Measurements from ENCODE around the gene TREH.
"Not testable (repeated sequence)": the region's sequence is repeated elsewhere in the genome, so short reads cannot be mapped to it uniquely, and the experiment has no call there.

The TREH gene

GRCh38 chr11:118682372-118682771 is 2.9 kb upstream of the TREH start:
- no peaks in the 10 kb centered on the region for H3K36me3 Mint-ChIP-seq (ENCODE audit: low read depth)
- H3K9me3 Mint-ChIP-seq, result peaks cover 6% of the 10 kb centered on the region
- no peak for TF ChIP-seq CTCF (IDR thresholded peaks at IDR 0.05)
- no peak for DNase-seq
- H3K4me1 Mint-ChIP-seq, result peaks cover 22% of the 10 kb centered on the region
- peaks cover 13% of the 10 kb centered on the region for H3K27me3 Mint-ChIP-seq (ENCODE audit: low read depth, poor library complexity)
- no peak overlapping the region for H3K4me3 Mint-ChIP-seq
- H3K27ac Mint-ChIP-seq, result no peak overlapping the region

GRCh38 chr11:118678908-118679307 is 542 bp downstream of the TREH start:
- H3K4me1 Mint-ChIP-seq; H3K36me3 Mint-ChIP-seq (ENCODE audit: low read depth); H3K4me3 Mint-ChIP-seq; H3K27ac Mint-ChIP-seq; DNase-seq; H3K27me3 Mint-ChIP-seq (ENCODE audit: low read depth, poor library complexity): not testable (repeated sequence)
- peaks cover 19% of the 10 kb centered on the region for H3K9me3 Mint-ChIP-seq

GRCh38 chr11:118677977-118678376 is 1.5 kb downstream of the TREH start:
- H3K36me3 Mint-ChIP-seq (ENCODE audit: low read depth), result no peaks in the 10 kb centered on the region
- H3K4me3 Mint-ChIP-seq, result no peak overlapping the region
- H3K27me3 Mint-ChIP-seq (ENCODE audit: low read depth, poor library complexity), result peaks cover 4% of the 10 kb centered on the region
- H3K27ac Mint-ChIP-seq, result no peak overlapping the region
- DNase-seq, result no peak
- H3K9me3 Mint-ChIP-seq, result peaks cover 26% of the 10 kb centered on the region
- no peak for TF ChIP-seq CTCF (IDR thresholded peaks at IDR 0.05)
- peaks cover 7% of the 10 kb centered on the region for H3K4me1 Mint-ChIP-seq

- Mint-ChIP-seq H3K9me3 (peaks cover 55% of the 10 kb centered on the region), H3K4me1 (peaks cover 5% of the 10 kb centered on the region), H3K36me3 (ENCODE audit: low read depth) (no peaks in the 10 kb centered on the region), H3K27ac (no peak overlapping the region), H3K4me3 (no peak overlapping the region), H3K27me3 (ENCODE audit: low read depth, poor library complexity) (peaks cover 14% of the 10 kb centered on the region)
- DNase-seq, result no peak
- no peak for TF ChIP-seq CTCF (IDR thresholded peaks at IDR 0.05)
Measured at GRCh38 chr11:118674082-118674435, 5.4 kb downstream of the TREH start.

GRCh38 chr11:118673361-118674081 is 5.9 kb downstream of the TREH start:
- H3K36me3 Mint-ChIP-seq (ENCODE audit: low read depth), result no peaks in the 10 kb centered on the region
- peaks cover 14% of the 10 kb centered on the region for H3K27me3 Mint-ChIP-seq (ENCODE audit: low read depth, poor library complexity)
- peaks cover 55% of the 10 kb centered on the region for H3K9me3 Mint-ChIP-seq
- no peaks in the 10 kb centered on the region for H3K4me1 Mint-ChIP-seq
- no peak overlapping the region for H3K4me3 Mint-ChIP-seq
- no peak overlapping the region for H3K27ac Mint-ChIP-seq
- DNase-seq, result no peak
- TF ChIP-seq CTCF (IDR thresholded peaks at IDR 0.05), result no peak

GRCh38 chr11:118672846-118673245 is 6.6 kb downstream of the TREH start:
- H3K36me3 Mint-ChIP-seq (ENCODE audit: low read depth), result no peaks in the 10 kb centered on the region
- no peak for DNase-seq
- H3K4me1 Mint-ChIP-seq, result no peaks in the 10 kb centered on the region
- no peak overlapping the region for H3K4me3 Mint-ChIP-seq
- H3K27me3 Mint-ChIP-seq (ENCODE audit: low read depth, poor library complexity), result peaks cover 14% of the 10 kb centered on the region
- H3K27ac Mint-ChIP-seq, result no peak overlapping the region
- no peak for TF ChIP-seq CTCF (IDR thresholded peaks at IDR 0.05)
- H3K9me3 Mint-ChIP-seq, result peaks cover 51% of the 10 kb centered on the region

Data from nephron progenitor cell (in vitro differentiated cells).